Measurements from ENCODE around the gene ATP5MG. TPM values are rescaled to one million over a fixed set of nuclear protein-coding genes. Genes with fewer than 3 reads are reported as not detected.

ATP5MG gene
- total RNA-seq, 1 experiment from 2014 or later, result 205 TPM

DNA sequence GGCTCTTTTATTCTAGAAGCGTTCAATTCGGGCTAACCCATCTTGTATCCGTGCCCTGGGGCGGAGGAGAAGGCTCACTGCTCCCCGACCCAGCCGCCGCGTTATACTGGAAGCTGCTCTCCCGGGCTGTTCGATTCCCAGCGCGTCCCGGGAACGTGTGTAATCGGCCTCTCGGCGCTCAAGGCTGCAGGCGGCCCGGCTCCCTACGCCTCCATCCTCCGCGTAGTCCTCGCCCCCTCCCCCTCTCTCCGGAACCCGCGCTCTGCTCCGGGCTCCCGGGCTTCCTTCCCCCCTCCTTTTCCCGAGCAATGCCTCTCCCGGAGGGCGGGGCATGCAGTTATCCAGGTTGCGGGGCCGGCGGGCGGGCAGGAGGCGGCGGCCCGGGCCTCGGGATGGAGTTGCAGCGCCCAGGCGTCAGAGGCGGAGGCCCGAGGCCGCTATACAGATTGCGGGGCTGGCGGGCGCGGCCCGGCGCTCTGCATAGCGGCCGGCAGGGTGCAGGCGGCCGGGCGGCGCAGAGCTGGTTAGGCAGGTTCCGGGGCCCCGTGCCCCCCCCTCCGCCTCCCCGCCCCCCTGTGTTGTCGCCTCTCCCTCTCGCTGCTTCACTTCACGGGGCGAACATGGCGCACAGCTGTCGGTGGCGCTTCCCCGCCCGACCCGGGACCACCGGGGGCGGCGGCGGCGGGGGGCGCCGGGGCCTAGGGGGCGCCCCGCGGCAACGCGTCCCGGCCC, 34.7 kb downstream of the ATP5MG start, which contains the start of gene KMT2A (continued):
- TF ChIP-seq, protein P1, sequence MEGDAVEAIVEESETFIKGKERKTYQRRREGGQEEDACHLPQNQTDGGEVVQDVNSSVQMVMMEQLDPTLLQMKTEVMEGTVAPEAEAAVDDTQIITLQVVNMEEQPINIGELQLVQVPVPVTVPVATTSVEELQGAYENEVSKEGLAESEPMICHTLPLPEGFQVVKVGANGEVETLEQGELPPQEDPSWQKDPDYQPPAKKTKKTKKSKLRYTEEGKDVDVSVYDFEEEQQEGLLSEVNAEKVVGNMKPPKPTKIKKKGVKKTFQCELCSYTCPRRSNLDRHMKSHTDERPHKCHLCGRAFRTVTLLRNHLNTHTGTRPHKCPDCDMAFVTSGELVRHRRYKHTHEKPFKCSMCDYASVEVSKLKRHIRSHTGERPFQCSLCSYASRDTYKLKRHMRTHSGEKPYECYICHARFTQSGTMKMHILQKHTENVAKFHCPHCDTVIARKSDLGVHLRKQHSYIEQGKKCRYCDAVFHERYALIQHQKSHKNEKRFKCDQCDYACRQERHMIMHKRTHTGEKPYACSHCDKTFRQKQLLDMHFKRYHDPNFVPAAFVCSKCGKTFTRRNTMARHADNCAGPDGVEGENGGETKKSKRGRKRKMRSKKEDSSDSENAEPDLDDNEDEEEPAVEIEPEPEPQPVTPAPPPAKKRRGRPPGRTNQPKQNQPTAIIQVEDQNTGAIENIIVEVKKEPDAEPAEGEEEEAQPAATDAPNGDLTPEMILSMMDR (IDR thresholded peaks at IDR 0.05 in 2 of 3, conservative IDR thresholded peaks at IDR 0.05 in 1 of 3; ENCODE audit: borderline replicate concordance in 1 of 3, insufficient read depth in 1 of 3, low read depth in 2 of 3, low read length in 2 of 3), result no peak
- TF ChIP-seq EGR1 (IDR thresholded peaks at IDR 0.05; ENCODE audit: low read depth), result peak; percentile 34; the same call in 1 of the 2 replicates

DNA sequence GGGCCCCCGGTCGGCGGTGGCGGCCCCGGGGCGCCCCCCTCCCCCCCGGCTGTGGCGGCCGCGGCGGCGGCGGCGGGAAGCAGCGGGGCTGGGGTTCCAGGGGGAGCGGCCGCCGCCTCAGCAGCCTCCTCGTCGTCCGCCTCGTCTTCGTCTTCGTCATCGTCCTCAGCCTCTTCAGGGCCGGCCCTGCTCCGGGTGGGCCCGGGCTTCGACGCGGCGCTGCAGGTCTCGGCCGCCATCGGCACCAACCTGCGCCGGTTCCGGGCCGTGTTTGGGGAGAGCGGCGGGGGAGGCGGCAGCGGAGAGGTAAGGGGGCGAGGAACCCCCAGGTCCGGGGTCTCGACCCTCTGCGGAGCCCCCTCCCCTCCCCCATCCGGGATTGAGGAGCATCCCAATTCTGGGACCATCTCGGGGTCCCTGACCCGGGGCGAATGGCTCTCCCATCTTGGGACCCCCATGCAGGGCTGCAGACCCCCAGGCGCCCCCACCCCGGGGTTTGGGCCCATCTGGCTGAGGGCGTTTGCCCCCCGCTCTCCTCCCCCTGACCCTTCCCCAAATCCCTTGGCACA, 35.3 kb downstream of the ATP5MG start:
- Histone ChIP-seq H3K36me3 (ENCODE audit: control insufficient read depth in 1 of 2, insufficient read depth in 2 of 2, low read length in 2 of 2) (no peaks in the 10 kb centered on the region), H3K9ac (ENCODE audit: low read length) (peak overlapping the region; percentile 79), H3K79me2 (ENCODE audit: insufficient read depth, low read length) (peaks cover 52% of the 10 kb centered on the region), H3K4me3 (replicated peaks in 1 of 2; ENCODE audit: low read depth in 1 of 2, low read length in 2 of 2) (peak overlapping the region; percentile 69 to 83), H3K27ac (ENCODE audit: low read depth, low read length) (peak overlapping the region; percentile 81), H3K9me3 (ENCODE audit: control insufficient read depth in 1 of 2, insufficient read depth in 1 of 2, low read depth in 1 of 2, low read length in 2 of 2) (no peaks in the 10 kb centered on the region), H3K9me2 (ENCODE audit: insufficient read depth) (no peaks in the 10 kb centered on the region), H3K27me3 (ENCODE audit: insufficient read depth, low read length) (no peaks in the 10 kb centered on the region), H4K20me1 (ENCODE audit: insufficient read depth) (peaks cover 18% of the 10 kb centered on the region), H3K4me1 (ENCODE audit: control insufficient read depth in 1 of 2, insufficient read depth in 2 of 2, low read length in 2 of 2) (peaks cover 16 to 29% of the 10 kb centered on the region in 2 experiments), H2AFZ (ENCODE audit: low read depth, low read length, poor library complexity, severe bottlenecking) (no peak overlapping the region), H3K4me2 (ENCODE audit: low read length) (peak overlapping the region; percentile 92)
- ATAC-seq, result peak; percentile 21
- no TSS peak for BruUV-seq (replicated peaks)
- CTCF ChIA-PET, result interaction anchor here (0.6 to 1.4 kb wide), 2 partner anchors 141 to 229 kb away, joined by 3 to 5 read pairs; no protein-coding TSS in a partner anchor
- TF ChIP-seq ZNF274 (IDR thresholded peaks at IDR 0.05; ENCODE audit: low read depth, low read length), result no peak
- TF ChIP-seq, protein P2, sequence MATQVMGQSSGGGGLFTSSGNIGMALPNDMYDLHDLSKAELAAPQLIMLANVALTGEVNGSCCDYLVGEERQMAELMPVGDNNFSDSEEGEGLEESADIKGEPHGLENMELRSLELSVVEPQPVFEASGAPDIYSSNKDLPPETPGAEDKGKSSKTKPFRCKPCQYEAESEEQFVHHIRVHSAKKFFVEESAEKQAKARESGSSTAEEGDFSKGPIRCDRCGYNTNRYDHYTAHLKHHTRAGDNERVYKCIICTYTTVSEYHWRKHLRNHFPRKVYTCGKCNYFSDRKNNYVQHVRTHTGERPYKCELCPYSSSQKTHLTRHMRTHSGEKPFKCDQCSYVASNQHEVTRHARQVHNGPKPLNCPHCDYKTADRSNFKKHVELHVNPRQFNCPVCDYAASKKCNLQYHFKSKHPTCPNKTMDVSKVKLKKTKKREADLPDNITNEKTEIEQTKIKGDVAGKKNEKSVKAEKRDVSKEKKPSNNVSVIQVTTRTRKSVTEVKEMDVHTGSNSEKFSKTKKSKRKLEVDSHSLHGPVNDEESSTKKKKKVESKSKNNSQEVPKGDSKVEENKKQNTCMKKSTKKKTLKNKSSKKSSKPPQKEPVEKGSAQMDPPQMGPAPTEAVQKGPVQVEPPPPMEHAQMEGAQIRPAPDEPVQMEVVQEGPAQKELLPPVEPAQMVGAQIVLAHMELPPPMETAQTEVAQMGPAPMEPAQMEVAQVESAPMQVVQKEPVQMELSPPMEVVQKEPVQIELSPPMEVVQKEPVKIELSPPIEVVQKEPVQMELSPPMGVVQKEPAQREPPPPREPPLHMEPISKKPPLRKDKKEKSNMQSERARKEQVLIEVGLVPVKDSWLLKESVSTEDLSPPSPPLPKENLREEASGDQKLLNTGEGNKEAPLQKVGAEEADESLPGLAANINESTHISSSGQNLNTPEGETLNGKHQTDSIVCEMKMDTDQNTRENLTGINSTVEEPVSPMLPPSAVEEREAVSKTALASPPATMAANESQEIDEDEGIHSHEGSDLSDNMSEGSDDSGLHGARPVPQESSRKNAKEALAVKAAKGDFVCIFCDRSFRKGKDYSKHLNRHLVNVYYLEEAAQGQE (IDR thresholded peaks at IDR 0.05; ENCODE audit: low read depth), result no peak
- TF ChIP-seq ZFX (IDR thresholded peaks at IDR 0.05), result peak; percentile 59
- TF ChIP-seq, protein P1 (IDR thresholded peaks at IDR 0.05 in 2 of 3, conservative IDR thresholded peaks at IDR 0.05 in 1 of 3; ENCODE audit: borderline replicate concordance in 1 of 3, insufficient read depth in 1 of 3, low read depth in 2 of 3, low read length in 2 of 3), result no peak
- TF ChIP-seq, protein P3, sequence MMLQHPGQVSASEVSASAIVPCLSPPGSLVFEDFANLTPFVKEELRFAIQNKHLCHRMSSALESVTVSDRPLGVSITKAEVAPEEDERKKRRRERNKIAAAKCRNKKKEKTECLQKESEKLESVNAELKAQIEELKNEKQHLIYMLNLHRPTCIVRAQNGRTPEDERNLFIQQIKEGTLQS (IDR thresholded peaks at IDR 0.05), result no peak
- no peak for TF ChIP-seq ELF1 (IDR thresholded peaks at IDR 0.05; ENCODE audit: borderline replicate concordance, low read depth)
- TF ChIP-seq, protein P4, sequence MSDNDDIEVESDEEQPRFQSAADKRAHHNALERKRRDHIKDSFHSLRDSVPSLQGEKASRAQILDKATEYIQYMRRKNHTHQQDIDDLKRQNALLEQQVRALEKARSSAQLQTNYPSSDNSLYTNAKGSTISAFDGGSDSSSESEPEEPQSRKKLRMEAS (IDR thresholded peaks at IDR 0.05), result no peak
- no peak for TF ChIP-seq RAD21 (IDR thresholded peaks at IDR 0.05; ENCODE audit: low read depth)
- DNase-seq (ENCODE audit: low read depth, low spot score), result no peak
- intact Hi-C loops (cut with micrococcal nuclease), result loop anchor here (1.0 kb wide), 1 partner anchor 35 kb away; the partner anchor contains the start of gene ATP5MG
- POLR2A ChIA-PET, result interaction anchor here (1.0 kb wide), 2 partner anchors 11 to 110 kb away, joined by 3 read pairs; no protein-coding TSS in a partner anchor
- RAD21 ChIA-PET (ENCODE audit: low non-redundant PET in 1 of 2, low total read pairs in 2 of 2, uncharacterized antibody in 2 of 2, unreplicated experiment in 2 of 2), result interaction anchor here in 1 of 2 experiments (0.7 to 0.8 kb wide), 2 partner anchors 21 to 182 kb away, joined by 3 to 4 read pairs; no protein-coding TSS in a partner anchor
